ENCODE data around the gene CLIC3. TPM values are rescaled to one million over a fixed set of nuclear protein-coding genes. Genes with fewer than 3 reads are reported as not detected.
A peak's percentile ranks its signal among the peaks of the same experiment; 100 is the strongest.

The CLIC3 gene
- total RNA-seq, 2 donors from 2014 or later, result 4.3 to 38.2 TPM

GRCh38 chr9:136960938-136961275, 35.5 kb downstream of the CLIC3 start:
- Mint-ChIP-seq H3K9me3 (peaks cover 4% of the 10 kb centered on the region), H3K36me3 (no peaks in the 10 kb centered on the region), H3K27ac (no peak overlapping the region), H3K4me1 (ENCODE audit: low read depth in 2 of 2) (peaks cover 27 to 43% of the 10 kb centered on the region in 2 donors), H3K27me3 (no peaks in the 10 kb centered on the region), H3K4me3 (no peak overlapping the region)
- DNase-seq (ENCODE audit: low spot score) (no peak), ATAC-seq (no peak)

GRCh38 chr9:136960212-136960937, 36.0 kb downstream of the CLIC3 start:
- Mint-ChIP-seq H3K36me3 (no peaks in the 10 kb centered on the region), H3K4me3 (peak overlapping the region; percentile 44), H3K9me3 (peaks cover 4% of the 10 kb centered on the region), H3K27me3 (no peaks in the 10 kb centered on the region), H3K27ac (peak overlapping the region in 1 of 2 donors; percentile 58), H3K4me1 (ENCODE audit: low read depth in 2 of 2) (peaks cover 22 to 39% of the 10 kb centered on the region in 2 donors)
- ATAC-seq (peak in 1 of 2 donors; percentile 2), DNase-seq (ENCODE audit: low spot score) (no peak)

- peak overlapping the region in 1 of 2 donors; percentile 58 for H3K27ac Mint-ChIP-seq
- DNase-seq (ENCODE audit: low spot score) (no peak), ATAC-seq (peak; percentile 31 to 60)
- H3K9me3 Mint-ChIP-seq, result peaks cover 4% of the 10 kb centered on the region
- H3K27me3 Mint-ChIP-seq, result no peaks in the 10 kb centered on the region
- no peak overlapping the region for H3K4me3 Mint-ChIP-seq
- H3K36me3 Mint-ChIP-seq, result no peaks in the 10 kb centered on the region
- peaks cover 22 to 46% of the 10 kb centered on the region in 2 donors for H3K4me1 Mint-ChIP-seq (ENCODE audit: low read depth in 2 of 2)
These were observed 37.2 kb downstream of the CLIC3 start for GRCh38 chr9:136958898-136959850.

- no peak overlapping the region for H3K4me3 Mint-ChIP-seq
- H3K27me3 Mint-ChIP-seq, result no peaks in the 10 kb centered on the region
- ATAC-seq, result no peak
- H3K36me3 Mint-ChIP-seq, result no peaks in the 10 kb centered on the region
- H3K27ac Mint-ChIP-seq, result no peak overlapping the region
- H3K4me1 Mint-ChIP-seq (ENCODE audit: low read depth in 2 of 2), result peaks cover 22 to 46% of the 10 kb centered on the region in 2 donors
- peaks cover 4% of the 10 kb centered on the region for H3K9me3 Mint-ChIP-seq
- no peak for DNase-seq (ENCODE audit: low spot score)
These were observed 37.9 kb downstream of the CLIC3 start for GRCh38 chr9:136958473-136958872.

GRCh38 chr9:136957901-136958300, 38.5 kb downstream of the CLIC3 start:
- Mint-ChIP-seq H3K4me1 (ENCODE audit: low read depth in 2 of 2) (peaks cover 17 to 41% of the 10 kb centered on the region in 2 donors), H3K36me3 (no peaks in the 10 kb centered on the region), H3K9me3 (peaks cover 4% of the 10 kb centered on the region), H3K4me3 (no peak overlapping the region), H3K27ac (no peak overlapping the region), H3K27me3 (no peaks in the 10 kb centered on the region)
- no peak for ATAC-seq
- DNase-seq (ENCODE audit: low spot score), result no peak

- ATAC-seq (no peak), DNase-seq (ENCODE audit: low spot score) (no peak)
- Mint-ChIP-seq H3K9me3 (peaks cover 4% of the 10 kb centered on the region), H3K27ac (no peak overlapping the region), H3K4me1 (ENCODE audit: low read depth in 2 of 2) (peaks cover 14 to 39% of the 10 kb centered on the region in 2 donors), H3K36me3 (no peaks in the 10 kb centered on the region), H3K4me3 (no peak overlapping the region), H3K27me3 (no peaks in the 10 kb centered on the region)
These were observed 38.9 kb downstream of the CLIC3 start for GRCh38 chr9:136957461-136957860.

GRCh38 chr9:136956604-136957003, 39.8 kb downstream of the CLIC3 start:
- ATAC-seq (no peak), DNase-seq (ENCODE audit: low spot score) (no peak)
- Mint-ChIP-seq H3K27ac (no peak overlapping the region), H3K4me3 (no peak overlapping the region), H3K4me1 (ENCODE audit: low read depth in 2 of 2) (peaks cover 14 to 35% of the 10 kb centered on the region in 2 donors), H3K36me3 (no peaks in the 10 kb centered on the region), H3K27me3 (no peaks in the 10 kb centered on the region), H3K9me3 (peaks cover 4% of the 10 kb centered on the region)

GRCh38 chr9:136955943-136956335, 40.4 kb downstream of the CLIC3 start:
- H3K4me3 Mint-ChIP-seq, result no peak overlapping the region
- H3K9me3 Mint-ChIP-seq, result peaks cover 4% of the 10 kb centered on the region
- no peak overlapping the region for H3K27ac Mint-ChIP-seq
- H3K4me1 Mint-ChIP-seq (ENCODE audit: low read depth in 2 of 2), result peaks cover 14 to 35% of the 10 kb centered on the region in 2 donors
- H3K36me3 Mint-ChIP-seq, result no peaks in the 10 kb centered on the region
- DNase-seq (ENCODE audit: low spot score) (no peak), ATAC-seq (no peak)
- no peaks in the 10 kb centered on the region for H3K27me3 Mint-ChIP-seq

- no peak for DNase-seq (ENCODE audit: low spot score)
- Mint-ChIP-seq H3K27ac (peak overlapping the region in 1 of 2 donors; percentile 43), H3K27me3 (no peaks in the 10 kb centered on the region), H3K4me1 (ENCODE audit: low read depth in 2 of 2) (peaks cover 14 to 31% of the 10 kb centered on the region in 2 donors), H3K36me3 (no peaks in the 10 kb centered on the region), H3K9me3 (peaks cover 4% of the 10 kb centered on the region), H3K4me3 (no peak overlapping the region)
- ATAC-seq, result no peak
These were observed 41.0 kb downstream of the CLIC3 start for GRCh38 chr9:136955202-136955942.

- Mint-ChIP-seq H3K4me1 (ENCODE audit: low read depth in 2 of 2) (peaks cover 10 to 29% of the 10 kb centered on the region in 2 donors), H3K9me3 (peaks cover 4% of the 10 kb centered on the region), H3K27me3 (no peaks in the 10 kb centered on the region), H3K27ac (peak overlapping the region in 1 of 2 donors; percentile 43), H3K4me3 (no peak overlapping the region), H3K36me3 (no peaks in the 10 kb centered on the region)
- no peak for ATAC-seq
- DNase-seq (ENCODE audit: low spot score), result no peak
These were observed 41.9 kb downstream of the CLIC3 start for GRCh38 chr9:136954270-136955083.

- Mint-ChIP-seq H3K4me1 (ENCODE audit: low read depth in 2 of 2) (peaks cover 10 to 28% of the 10 kb centered on the region in 2 donors), H3K27me3 (no peaks in the 10 kb centered on the region), H3K36me3 (no peaks in the 10 kb centered on the region), H3K9me3 (peaks cover 4% of the 10 kb centered on the region), H3K27ac (no peak overlapping the region), H3K4me3 (no peak overlapping the region)
- no peak for DNase-seq (ENCODE audit: low spot score)
- ATAC-seq, result no peak
These were observed 42.5 kb downstream of the CLIC3 start for GRCh38 chr9:136953771-136954269.

- Mint-ChIP-seq H3K27ac (no peak overlapping the region), H3K9me3 (peaks cover 4% of the 10 kb centered on the region), H3K36me3 (no peaks in the 10 kb centered on the region), H3K4me1 (ENCODE audit: low read depth in 2 of 2) (peaks cover 10 to 26% of the 10 kb centered on the region in 2 donors), H3K4me3 (no peak overlapping the region), H3K27me3 (no peaks in the 10 kb centered on the region)
- ATAC-seq (no peak), DNase-seq (ENCODE audit: low spot score) (no peak)
These were observed 43.2 kb downstream of the CLIC3 start for GRCh38 chr9:136952876-136953770.

Data from natural killer cell treated with Interleukin-12 subunit alpha and Interleukin-12 subunit beta and Interleukin-15 and Interleukin-18, amount 100 ng/mL, for 72 hours (primary cell).